ENCODE results near the gene CCDC141.

Gene CCDC141

GRCh38 chr2:178912416-178913048 is 137.4 kb downstream of the CCDC141 start:
- DNase-seq (ENCODE audit: low read depth), result no peak

GRCh38 chr2:178911039-178911438 is 138.9 kb downstream of the CCDC141 start:
- no peak for DNase-seq (ENCODE audit: low read depth)

DNA sequence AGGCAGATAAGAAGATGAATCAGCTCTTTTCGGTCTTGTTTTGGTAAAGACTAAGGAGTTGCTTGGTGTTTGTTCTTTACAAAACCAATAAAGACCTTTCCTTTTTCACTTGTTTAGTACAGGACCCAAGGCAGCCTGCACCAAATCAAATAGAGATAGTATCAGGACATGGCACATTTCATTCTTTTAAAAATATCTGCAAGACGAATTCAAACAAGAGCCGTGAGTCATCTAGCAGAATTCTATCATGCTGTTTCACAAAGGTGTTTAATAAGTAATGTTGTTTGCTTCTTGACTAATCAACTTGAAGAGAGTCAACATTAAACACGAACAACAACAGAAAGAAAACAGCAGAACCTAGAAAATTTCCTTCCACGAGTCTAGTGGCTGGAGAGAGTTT is 139.9 kb downstream of the CCDC141 start:
- DNase-seq (ENCODE audit: low read depth), result no peak

- DNase-seq (ENCODE audit: low read depth), result no peak
These were observed 140.4 kb downstream of the CCDC141 start for GRCh38 chr2:178909507-178909906.

- no peak for DNase-seq (ENCODE audit: low read depth)
These were observed 141.1 kb downstream of the CCDC141 start for GRCh38 chr2:178908810-178909209.

DNA sequence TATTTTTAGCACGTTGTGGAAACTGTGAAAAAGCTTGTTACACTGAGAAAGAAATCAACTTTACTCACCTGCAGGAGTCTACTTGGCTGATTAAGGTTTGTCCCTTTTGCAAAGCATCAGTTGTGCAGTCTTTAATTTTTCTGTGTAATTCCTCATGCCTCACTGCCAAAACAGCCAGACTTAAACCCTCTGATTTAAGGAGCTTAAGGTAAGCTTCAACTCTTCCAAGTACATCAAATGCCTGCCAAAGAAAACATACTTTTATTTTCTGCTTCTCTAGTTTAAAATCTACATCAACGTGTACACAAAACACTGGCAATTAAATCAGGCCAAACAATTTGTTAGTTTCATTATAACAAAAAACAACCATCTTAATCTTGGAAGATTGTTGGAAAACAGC is 144.7 kb downstream of the CCDC141 start:
- no peak for DNase-seq (ENCODE audit: low read depth)

- DNase-seq (ENCODE audit: low read depth), result no peak
These were observed 150.3 kb downstream of the CCDC141 start for GRCh38 chr2:178899656-178900055.

- no peak for DNase-seq (ENCODE audit: low read depth)
These were observed 154.1 kb downstream of the CCDC141 start for GRCh38 chr2:178895872-178896271.

- DNase-seq (ENCODE audit: low read depth), result no peak
These were observed 154.8 kb downstream of the CCDC141 start for GRCh38 chr2:178895171-178895570.

- DNase-seq (ENCODE audit: low read depth), result no peak
These were observed 156.9 kb downstream of the CCDC141 start for GRCh38 chr2:178892751-178893625.

GRCh38 chr2:178891959-178892485 is 157.9 kb downstream of the CCDC141 start:
- no peak for DNase-seq (ENCODE audit: low read depth)

DNA sequence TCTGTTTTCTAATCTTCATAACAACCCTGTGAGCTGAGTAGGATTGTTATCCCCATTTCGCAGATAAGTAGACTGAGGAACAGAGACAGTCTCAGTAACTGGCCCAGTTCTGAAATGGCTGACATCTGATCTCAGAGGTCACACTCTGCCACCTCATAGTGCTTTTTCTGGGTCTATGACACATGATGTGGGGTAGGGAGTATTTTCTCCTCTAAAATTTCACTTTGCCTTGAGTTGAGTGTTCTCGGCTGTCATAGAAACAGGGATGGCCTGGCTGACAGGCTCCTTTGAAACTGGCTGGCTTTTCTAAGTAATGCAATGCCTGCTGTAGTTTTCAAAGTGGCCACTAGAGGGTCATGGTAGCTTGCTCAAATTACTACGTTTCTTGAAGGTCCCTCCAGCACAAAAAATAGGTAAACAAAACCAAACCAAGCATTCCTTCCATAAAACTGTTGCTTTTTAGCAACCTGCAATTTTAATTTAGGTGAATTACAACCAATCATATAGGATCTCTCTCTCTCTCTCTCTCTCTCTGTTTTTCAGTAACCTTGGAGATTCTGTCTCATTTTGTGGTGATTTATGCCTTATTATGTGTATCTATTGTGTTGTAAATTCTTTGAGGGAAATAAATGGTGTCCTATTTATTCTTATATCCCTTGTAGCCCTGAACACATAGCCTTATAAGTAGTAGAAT is 158.5 kb downstream of the CCDC141 start:
- DNase-seq (ENCODE audit: low read depth), result no peak

DNA sequence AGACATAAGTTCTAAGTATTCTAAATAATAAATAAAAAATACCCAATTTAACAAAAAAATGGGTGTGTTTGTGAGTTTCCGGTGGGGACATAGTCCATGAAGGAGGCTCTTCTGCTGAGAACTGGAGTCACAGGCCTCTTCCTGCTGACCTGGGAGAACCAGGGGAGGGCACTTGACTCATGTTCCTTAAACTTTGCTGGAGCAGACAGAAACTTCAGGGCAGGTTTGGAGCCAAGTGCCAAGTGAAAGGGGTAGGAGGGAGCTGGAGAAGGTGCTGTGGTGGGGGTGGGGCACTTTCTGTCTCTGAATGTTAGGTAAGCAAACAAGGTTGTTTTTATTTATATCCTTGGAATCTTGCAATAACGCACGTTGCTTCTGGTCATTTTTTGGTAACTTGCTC is 163.9 kb downstream of the CCDC141 start:
- DNase-seq (ENCODE audit: low read depth), result no peak

DNA sequence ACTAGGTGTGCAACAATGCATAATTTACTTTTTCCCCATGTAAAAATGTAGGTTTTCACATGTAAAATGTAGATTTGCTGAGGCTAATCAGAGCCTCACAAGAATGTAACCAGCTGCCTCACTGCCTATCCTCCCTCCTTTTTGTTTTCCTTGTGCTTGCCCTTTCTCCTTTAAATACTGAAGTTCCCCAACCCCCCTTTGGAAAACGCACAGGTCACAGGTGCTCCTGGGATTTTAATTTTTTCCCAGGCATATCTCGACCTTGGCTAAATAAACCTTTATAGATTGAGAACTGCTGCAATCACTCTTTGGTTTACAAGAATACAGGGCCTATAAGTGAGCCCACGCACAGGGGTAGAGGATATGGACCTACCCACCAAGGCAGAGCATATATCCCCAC is 165.5 kb downstream of the CCDC141 start:
- no peak for DNase-seq (ENCODE audit: low read depth)

DNA sequence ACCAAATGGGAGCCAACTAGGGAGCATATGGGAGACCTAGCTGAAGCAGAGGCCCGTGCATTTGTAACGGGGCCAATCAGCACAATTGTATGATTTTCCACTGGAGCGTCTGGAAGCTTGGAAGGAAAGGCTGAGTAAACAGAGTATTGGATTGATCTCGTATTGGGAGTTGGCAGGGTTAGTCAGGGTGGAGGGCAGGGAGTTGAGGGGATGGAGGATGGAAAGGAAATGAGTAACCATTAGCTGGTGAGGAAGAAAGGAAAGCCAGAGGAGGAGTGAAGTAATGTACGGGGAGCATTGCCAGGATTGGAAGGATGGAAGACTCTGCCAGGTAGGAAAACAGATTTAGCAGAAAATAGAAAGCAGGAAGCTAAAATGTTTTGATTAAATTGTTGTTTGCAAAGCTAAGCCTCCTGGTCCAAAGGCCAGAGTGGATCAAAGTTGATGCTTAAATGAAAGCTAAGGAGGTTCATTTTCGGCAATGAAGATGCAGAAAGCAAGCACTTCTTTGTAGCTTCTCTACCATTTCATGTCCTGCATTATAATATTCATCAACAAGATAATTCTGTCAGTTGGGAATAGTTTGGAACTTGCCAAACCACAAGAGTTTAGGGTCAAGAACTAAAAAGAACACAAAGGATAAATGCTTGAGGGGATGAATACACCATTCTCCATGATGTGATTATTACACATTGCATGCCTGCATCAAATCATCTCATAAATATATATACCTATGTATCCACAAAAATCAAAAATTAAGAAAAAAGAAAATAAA is 167.1 kb downstream of the CCDC141 start:
- no peak for DNase-seq (ENCODE audit: low read depth)

GRCh38 chr2:178881075-178881474 is 168.9 kb downstream of the CCDC141 start:
- DNase-seq (ENCODE audit: low read depth), result no peak

GRCh38 chr2:178880257-178880656 is 169.7 kb downstream of the CCDC141 start:
- no peak for DNase-seq (ENCODE audit: low read depth)

GRCh38 chr2:178877874-178878273 is 172.1 kb downstream of the CCDC141 start:
- no peak for DNase-seq (ENCODE audit: low read depth)

- no peak for DNase-seq (ENCODE audit: low read depth)
These were observed 175.3 kb downstream of the CCDC141 start for GRCh38 chr2:178874529-178875240.

GRCh38 chr2:178873912-178874311 is 176.0 kb downstream of the CCDC141 start:
- no peak for DNase-seq (ENCODE audit: low read depth)

DNA sequence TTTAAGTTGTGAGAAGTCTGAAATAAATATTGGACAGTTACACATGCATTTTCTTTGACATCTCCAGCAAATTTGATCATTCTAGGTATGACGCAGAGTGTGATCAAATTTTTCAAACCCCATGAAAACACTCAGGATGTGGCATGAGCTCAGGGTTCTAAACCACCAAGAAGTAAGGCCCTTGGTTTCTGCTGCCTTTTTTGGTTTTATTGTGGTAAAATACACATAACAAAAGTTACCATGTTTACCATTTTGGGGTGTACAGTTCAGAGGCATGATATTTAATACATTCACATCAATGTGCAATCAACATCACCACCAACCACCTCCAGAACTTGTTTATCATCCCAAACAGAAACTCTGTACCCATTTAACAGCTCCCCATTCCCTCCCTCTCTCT is 178.4 kb downstream of the CCDC141 start:
- DNase-seq (ENCODE audit: low read depth), result no peak
